CD14-positive monocyte (primary cell): ENCODE data around the gene RAB40B. TPM values are rescaled to one million over a fixed set of nuclear protein-coding genes. Genes with fewer than 3 reads are reported as not detected.

Source experiments
- DNase-seq, 3 donors: peaks; one replicate each; pipeline ENCODE4 v3.0.0-alpha.2; 2011 to 2022
- H2AFZ ChIP-seq: 2 replicates; pipeline ENCODE4 v1.6.0; 2012; ENCODE audit warnings: mild to moderate bottlenecking, low read depth, low read length, inconsistent platforms; ENCODE audit not compliant: insufficient read depth, poor library complexity, severe bottlenecking
- H3K27ac ChIP-seq, 2 donors: 1 replicate in 1 of 2; 2 replicates in 1 of 2; pipeline ENCODE4 v1.5.1; 2012 to 2013; ENCODE audit warnings: low read length in 2 of 2, control low read depth in 1 of 2, inconsistent platforms in 1 of 2, low read depth in 1 of 2, mild to moderate bottlenecking in 1 of 2
- H3K27me3 ChIP-seq, 2 donors: one replicate each; pipeline versions ENCODE4 v1.6.0 to v1.6.1; 2011 to 2013; ENCODE audit warnings: low read length in 2 of 2; ENCODE audit not compliant: control insufficient read depth in 2 of 2, insufficient read depth in 2 of 2
- H3K36me3 ChIP-seq, 2 donors: replicated peaks in 1 of 2; 1 replicate in 1 of 2; 2 replicates in 1 of 2; pipeline versions ENCODE4 v1.5.1 to v1.6.1; 2012 to 2013; ENCODE audit warnings: low read length in 2 of 2, control low read depth in 1 of 2, inconsistent platforms in 1 of 2, mild to moderate bottlenecking in 1 of 2; ENCODE audit not compliant: insufficient read depth in 2 of 2, control insufficient read depth in 1 of 2
- H3K4me1 ChIP-seq, 2 donors: 1 replicate in 1 of 2; 2 replicates in 1 of 2; pipeline versions ENCODE4 v1.5.1 to v1.6.1; 2012 to 2013; ENCODE audit warnings: low read length in 2 of 2, control low read depth in 1 of 2, inconsistent platforms in 1 of 2, mild to moderate bottlenecking in 1 of 2, moderate library complexity in 1 of 2; ENCODE audit not compliant: insufficient read depth in 2 of 2, control insufficient read depth in 1 of 2
- H3K4me2 ChIP-seq: replicated peaks from 2 replicates; pipeline ENCODE3; 2012; ENCODE audit warnings: low read length, moderate library complexity, mild to moderate bottlenecking; ENCODE audit not compliant: poor library complexity, severe bottlenecking; ENCODE audit errors: extremely low read depth
- H3K4me3 ChIP-seq, 3 experiments: fragments of 200-600 bp in 1 of 3; sonication (generic) in 1 of 3; replicated peaks in 1 of 3; 1 replicate in 2 of 3; 2 replicates in 1 of 3; pipeline ENCODE4 v1.5.1; 2011 to 2013; ENCODE audit warnings: low read length in 3 of 3, mild to moderate bottlenecking in 3 of 3, control low read depth in 2 of 3, low read depth in 2 of 3, inconsistent platforms in 1 of 3, moderate library complexity in 1 of 3
- H3K79me2 ChIP-seq: 2 replicates; pipeline ENCODE4 v1.6.0; 2012; ENCODE audit warnings: mild to moderate bottlenecking, control low read depth, inconsistent platforms, low read length, moderate library complexity; ENCODE audit not compliant: insufficient read depth
- H3K9ac ChIP-seq: 2 replicates; pipeline ENCODE4 v1.6.0; 2017; ENCODE audit warnings: low read length, mild to moderate bottlenecking; ENCODE audit not compliant: insufficient read depth, poor library complexity, severe bottlenecking
- H3K9me3 ChIP-seq, 2 donors: replicated peaks in 1 of 2; 1 replicate in 1 of 2; 2 replicates in 1 of 2; pipeline versions ENCODE4 v1.5.1 to v1.6.1; 2012 to 2013; ENCODE audit warnings: low read length in 2 of 2, control low read depth in 1 of 2; ENCODE audit not compliant: control insufficient read depth in 1 of 2, insufficient read depth in 1 of 2
- H4K20me1 ChIP-seq: 2 replicates; pipeline ENCODE4 v1.6.0; 2012; ENCODE audit warnings: mild to moderate bottlenecking, low read length, control low read depth, moderate library complexity; ENCODE audit not compliant: insufficient read depth
- H3K27ac Mint-ChIP-seq, 7 donors: one replicate each; pipeline ENCODE4 v1.8.0; 2020; ENCODE audit warnings: mild to moderate bottlenecking in 7 of 7, mixed read lengths in 7 of 7, moderate library complexity in 6 of 7, inconsistent platforms in 2 of 7
- H3K27me3 Mint-ChIP-seq, 3 donors: one replicate each; pipeline ENCODE4 v1.8.0; 2021 to 2022; ENCODE audit warnings: low read depth in 3 of 3, mild to moderate bottlenecking in 3 of 3, mixed read lengths in 3 of 3, moderate library complexity in 3 of 3, inconsistent platforms in 1 of 3
- H3K36me3 Mint-ChIP-seq, 2 donors: one replicate each; pipeline ENCODE4 v1.8.0; 2020; ENCODE audit warnings: mixed read lengths in 2 of 2, inconsistent platforms in 1 of 2, mild to moderate bottlenecking in 1 of 2
- H3K4me1 Mint-ChIP-seq: one replicate; pipeline ENCODE4 v1.8.0; 2020; ENCODE audit warnings: mild to moderate bottlenecking, mixed read lengths
- H3K4me3 Mint-ChIP-seq, 2 donors: one replicate each; pipeline ENCODE4 v1.8.0; 2020; ENCODE audit warnings: mild to moderate bottlenecking in 2 of 2, mixed read lengths in 2 of 2, moderate library complexity in 1 of 2
- H3K9me3 Mint-ChIP-seq, 7 donors: one replicate each; pipeline ENCODE4 v1.8.0; 2020 to 2022; ENCODE audit warnings: mixed read lengths in 7 of 7, mild to moderate bottlenecking in 6 of 7, moderate library complexity in 6 of 7, inconsistent platforms in 2 of 7
- WGBS: methylation state at CpG from one replicate; pipeline ENCODE4 v1.1.5; 2013; ENCODE audit warnings: missing lambda C conversion rate; ENCODE audit not compliant: insufficient coverage; 5-methylcytosine and 5-hydroxymethylcytosine counted together
- intact Hi-C, 2 donors: fragments of 100-400 bp; cut with micrococcal nuclease; formaldehyde crosslinking; loops; one replicate each; pipeline versions ENCODE4 v1.15.0 to v1.15.1; 2023
- polyA plus RNA-seq, 3 donors: library from polyadenylated mRNA; depleted of rRNA in 1 of 3; unstranded in 2 of 3; stranded (reverse) in 1 of 3; fragments of 300-500 nt in 2 of 3; fragments of >200 nt in 1 of 3; fragmentation: Illumina TruSeq in 2 of 3; gene quantifications; 1 replicate in 2 of 3; 2 replicates in 1 of 3; pipeline ENCODE4 v1.2.3, GENCODE V29; 2012 to 2021
- TF ChIP-seq, protein P1 (sequence below): fragments of 200-600 bp; IDR thresholded peaks from one replicate; pipeline ENCODE4 v1.8.0; 2022; ENCODE audit warnings: antibody characterized with exemption, mild to moderate bottlenecking

Gene RAB40B
- polyA plus RNA-seq, 3 donors, result 0.75 to 2.2 (median 0.95) TPM

- no peak overlapping the region for H3K4me2 ChIP-seq
- Mint-ChIP-seq H3K27me3 (peaks cover 0 to 6% (median 0%) of the 10 kb centered on the region in 3 donors), H3K27ac (no peak overlapping the region), H3K4me3 (no peak overlapping the region), H3K4me1 (peaks cover 9% of the 10 kb centered on the region), H3K36me3 (no peaks in the 10 kb centered on the region), H3K9me3 (no peaks in the 10 kb centered on the region)
- no peaks in the 10 kb centered on the region for H3K9me3 ChIP-seq
- no peak overlapping the region for H3K9ac ChIP-seq
- no peak overlapping the region for H3K27ac ChIP-seq
- no peaks in the 10 kb centered on the region for H3K79me2 ChIP-seq
- H3K27me3 ChIP-seq, result no peaks in the 10 kb centered on the region
- no peak overlapping the region for H3K4me3 ChIP-seq
- H4K20me1 ChIP-seq, result no peaks in the 10 kb centered on the region
- TF ChIP-seq, protein P1, sequence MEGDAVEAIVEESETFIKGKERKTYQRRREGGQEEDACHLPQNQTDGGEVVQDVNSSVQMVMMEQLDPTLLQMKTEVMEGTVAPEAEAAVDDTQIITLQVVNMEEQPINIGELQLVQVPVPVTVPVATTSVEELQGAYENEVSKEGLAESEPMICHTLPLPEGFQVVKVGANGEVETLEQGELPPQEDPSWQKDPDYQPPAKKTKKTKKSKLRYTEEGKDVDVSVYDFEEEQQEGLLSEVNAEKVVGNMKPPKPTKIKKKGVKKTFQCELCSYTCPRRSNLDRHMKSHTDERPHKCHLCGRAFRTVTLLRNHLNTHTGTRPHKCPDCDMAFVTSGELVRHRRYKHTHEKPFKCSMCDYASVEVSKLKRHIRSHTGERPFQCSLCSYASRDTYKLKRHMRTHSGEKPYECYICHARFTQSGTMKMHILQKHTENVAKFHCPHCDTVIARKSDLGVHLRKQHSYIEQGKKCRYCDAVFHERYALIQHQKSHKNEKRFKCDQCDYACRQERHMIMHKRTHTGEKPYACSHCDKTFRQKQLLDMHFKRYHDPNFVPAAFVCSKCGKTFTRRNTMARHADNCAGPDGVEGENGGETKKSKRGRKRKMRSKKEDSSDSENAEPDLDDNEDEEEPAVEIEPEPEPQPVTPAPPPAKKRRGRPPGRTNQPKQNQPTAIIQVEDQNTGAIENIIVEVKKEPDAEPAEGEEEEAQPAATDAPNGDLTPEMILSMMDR, result no peak
- H3K4me1 ChIP-seq, result peaks cover 3 to 8% of the 10 kb centered on the region in 2 donors
- H3K36me3 ChIP-seq, result no peaks in the 10 kb centered on the region
- DNase-seq, result no peak
- H2AFZ ChIP-seq, result no peak overlapping the region
- WGBS, result 89% methylated on average over 4 of the region's 6 CpGs
- intact Hi-C loops, result loop anchor here in 1 of 2 donors (5.0 kb wide), 1 partner anchor 106 kb away; no protein-coding TSS in a partner anchor
Observed at GRCh38 chr17:82665891-82666290, 32.6 kb downstream of the RAB40B start.

- peaks cover 3 to 8% of the 10 kb centered on the region in 2 donors for H3K4me1 ChIP-seq
- no peak overlapping the region for H3K4me3 ChIP-seq
- no peak overlapping the region for H3K9ac ChIP-seq
- no peak overlapping the region for H3K4me2 ChIP-seq
- H3K9me3 Mint-ChIP-seq, result peaks cover 0 to 2% (median 0%) of the 10 kb centered on the region in 7 donors
- no peak overlapping the region for H3K27ac Mint-ChIP-seq
- H3K27me3 Mint-ChIP-seq, result peaks cover 0 to 4% (median 0%) of the 10 kb centered on the region in 3 donors
- H2AFZ ChIP-seq, result no peak overlapping the region
- H3K79me2 ChIP-seq, result no peaks in the 10 kb centered on the region
- H3K4me3 Mint-ChIP-seq, result no peak overlapping the region
- TF ChIP-seq, protein P1, result no peak
- H3K4me1 Mint-ChIP-seq, result peaks cover 9% of the 10 kb centered on the region
- H3K36me3 Mint-ChIP-seq, result no peaks in the 10 kb centered on the region
- H3K27ac ChIP-seq, result no peak overlapping the region
- no peaks in the 10 kb centered on the region for H4K20me1 ChIP-seq
- H3K27me3 ChIP-seq, result no peaks in the 10 kb centered on the region
- WGBS, result 94% methylated on average over 5 of the region's 11 CpGs
- H3K36me3 ChIP-seq, result no peaks in the 10 kb centered on the region
- H3K9me3 ChIP-seq, result no peaks in the 10 kb centered on the region
- intact Hi-C loops, result loop anchor here in 1 of 2 donors (5.0 kb wide), 1 partner anchor 107 kb away; no protein-coding TSS in a partner anchor
- DNase-seq, result no peak
Observed at GRCh38 chr17:82665217-82665616, 33.3 kb downstream of the RAB40B start.
